GM23248 (cell line): ENCODE results near the gene EDA.

Experiments used
- EZH2 ChIP-seq: fragments of 200-600 bp; sonication (generic); IDR thresholded peaks from 2 replicates; pipeline ENCODE4 v1.6.1; 2018; ENCODE audit warnings: antibody characterized with exemption, mild to moderate bottlenecking; ENCODE audit not compliant: insufficient read depth, poor library complexity, severe bottlenecking
- EZH2phosphoT487 ChIP-seq: fragments of 200-600 bp; sonication (generic); IDR thresholded peaks from 2 replicates; pipeline ENCODE4 v1.6.1; 2018; ENCODE audit warnings: antibody characterized with exemption, moderate library complexity, mild to moderate bottlenecking, low read depth; ENCODE audit not compliant: insufficient read depth

- TF ChIP-seq EZH2 = no peak
- TF ChIP-seq EZH2phosphoT487 = no peak
Measured at GRCh38 chrX:70007946-70008345, 392.0 kb downstream of the EDA start.
